DOHH2 (cell line): ENCODE data around the gene THBS1.

Source experiments
- H3F3A ChIP-seq: fragments of 200-600 bp; sonication (generic), shearing (Covaris generic); 2 replicates; pipeline ENCODE4 v1.6.0; 2016; ENCODE audit warnings: antibody characterized with exemption, mild to moderate bottlenecking; ENCODE audit not compliant: control insufficient read depth, insufficient read depth
- H3K27ac ChIP-seq: fragments of 200-600 bp; sonication (generic); 2 replicates; pipeline ENCODE4 v1.5.1; 2014; ENCODE audit warnings: low read depth, mild to moderate bottlenecking, low read length, moderate library complexity
- H3K27me3 ChIP-seq: fragments of 200-600 bp; sonication (generic); 2 replicates; pipeline ENCODE4 v1.6.1; 2014; ENCODE audit warnings: mild to moderate bottlenecking, low read length, mixed read lengths; ENCODE audit not compliant: control insufficient read depth
- H3K36me3 ChIP-seq: fragments of 200-600 bp; sonication (generic); 2 replicates; pipeline ENCODE4 v1.6.1; 2014; ENCODE audit warnings: mild to moderate bottlenecking, low read length, moderate library complexity, mixed read lengths; ENCODE audit not compliant: control insufficient read depth
- H3K4me1 ChIP-seq: fragments of 200-600 bp; sonication (generic); 2 replicates; pipeline ENCODE4 v1.6.1; 2014; ENCODE audit warnings: mild to moderate bottlenecking, low read length, mixed read lengths; ENCODE audit not compliant: control insufficient read depth
- H3K4me2 ChIP-seq: fragments of 200-600 bp; sonication (generic); 2 replicates; pipeline ENCODE4 v1.6.0; 2014; ENCODE audit warnings: mild to moderate bottlenecking, low read length, moderate library complexity
- H3K4me3 ChIP-seq: fragments of 200-600 bp; sonication (generic); 2 replicates; pipeline ENCODE4 v1.5.1; 2014; ENCODE audit warnings: mild to moderate bottlenecking, low read length, mixed read lengths
- H3K79me2 ChIP-seq: fragments of 200-600 bp; sonication (generic); 2 replicates; pipeline ENCODE4 v1.6.1; 2014; ENCODE audit warnings: mild to moderate bottlenecking, low read length, mixed read lengths; ENCODE audit not compliant: control insufficient read depth
- H3K9me2 ChIP-seq: fragments of 200-600 bp; sonication (generic); replicated peaks from 2 replicates; pipeline ENCODE4 v1.6.1; 2014; ENCODE audit warnings: mild to moderate bottlenecking, low read length, mixed read lengths; ENCODE audit not compliant: control insufficient read depth
- H3K9me3 ChIP-seq: fragments of 200-600 bp; sonication (generic); 2 replicates; pipeline ENCODE4 v1.6.1; 2014; ENCODE audit warnings: antibody characterized with exemption, low read length, mixed read lengths; ENCODE audit not compliant: control insufficient read depth, insufficient read depth
- H4K20me1 ChIP-seq: fragments of 200-600 bp; sonication (generic); 2 replicates; pipeline ENCODE4 v1.6.0; 2014; ENCODE audit warnings: low read depth, mild to moderate bottlenecking, antibody characterized with exemption, low read length, moderate library complexity; ENCODE audit not compliant: control insufficient read depth, insufficient read depth
- CTCF ChIP-seq: fragments of 200-600 bp; sonication (generic); IDR thresholded peaks from one replicate; pipeline ENCODE4 v1.5.1; 2014; ENCODE audit warnings: antibody characterized with exemption, mild to moderate bottlenecking, low read depth, low read length; ENCODE audit not compliant: poor library complexity, severe bottlenecking
- EZH2phosphoT487 ChIP-seq: fragments of 200-600 bp; sonication (generic); IDR thresholded peaks from 2 replicates; pipeline ENCODE4 v1.6.1; 2017; ENCODE audit warnings: borderline replicate concordance, mild to moderate bottlenecking, antibody characterized with exemption, low read length, moderate library complexity, mixed read lengths

THBS1 gene

GRCh38 chr15:39542385-39543065 is 38.4 kb upstream of the THBS1 start:
- Histone ChIP-seq H3K36me3 (no peaks in the 10 kb centered on the region), H3K79me2 (no peaks in the 10 kb centered on the region), H3K27me3 (no peaks in the 10 kb centered on the region), H3F3A (no peaks in the 10 kb centered on the region), H4K20me1 (no peaks in the 10 kb centered on the region), H3K9me2 (no peaks in the 10 kb centered on the region), H3K27ac (no peak overlapping the region), H3K4me1 (no peaks in the 10 kb centered on the region), H3K9me3 (peaks cover 6% of the 10 kb centered on the region; the same call in 1 of the 2 replicates), H3K4me3 (no peak overlapping the region), H3K4me2 (no peak overlapping the region)
- TF ChIP-seq EZH2phosphoT487 (no peak), CTCF (no peak)

- H3K4me2 ChIP-seq = no peak overlapping the region
- no peaks in the 10 kb centered on the region for H3K9me2 ChIP-seq
- H3K27me3 ChIP-seq = no peaks in the 10 kb centered on the region
- TF ChIP-seq CTCF (no peak), EZH2phosphoT487 (no peak)
- no peaks in the 10 kb centered on the region for H3F3A ChIP-seq
- no peaks in the 10 kb centered on the region for H3K36me3 ChIP-seq
- H4K20me1 ChIP-seq = no peaks in the 10 kb centered on the region
- no peak overlapping the region for H3K27ac ChIP-seq
- H3K79me2 ChIP-seq = no peaks in the 10 kb centered on the region
- H3K4me3 ChIP-seq = no peak overlapping the region
- H3K4me1 ChIP-seq = no peaks in the 10 kb centered on the region
- H3K9me3 ChIP-seq = peaks cover 6% of the 10 kb centered on the region; the same call in 1 of the 2 replicates
These were observed 37.2 kb upstream of the THBS1 start for GRCh38 chr15:39543651-39544050.

- H3F3A ChIP-seq = no peaks in the 10 kb centered on the region
- no peak overlapping the region for H3K4me3 ChIP-seq
- H3K36me3 ChIP-seq = no peaks in the 10 kb centered on the region
- no peaks in the 10 kb centered on the region for H4K20me1 ChIP-seq
- H3K9me3 ChIP-seq = peaks cover 6% of the 10 kb centered on the region; the same call in 1 of the 2 replicates
- no peaks in the 10 kb centered on the region for H3K79me2 ChIP-seq
- H3K4me2 ChIP-seq = no peak overlapping the region
- no peak overlapping the region for H3K27ac ChIP-seq
- no peaks in the 10 kb centered on the region for H3K9me2 ChIP-seq
- no peaks in the 10 kb centered on the region for H3K27me3 ChIP-seq
- H3K4me1 ChIP-seq = no peaks in the 10 kb centered on the region
- TF ChIP-seq CTCF (no peak), EZH2phosphoT487 (no peak)
These were observed 34.0 kb upstream of the THBS1 start for GRCh38 chr15:39546842-39547241.
